ENCODE data around the gene SLU7. TPM values are rescaled to one million over a fixed set of nuclear protein-coding genes. Genes with fewer than 3 reads are reported as not detected.
A peak's percentile ranks its signal among the peaks of the same experiment; 100 is the strongest.

SLU7 gene
- total RNA-seq, 3 donors from 2014 or later, result 46.4 to 52.3 (median 49.5) TPM

DNA sequence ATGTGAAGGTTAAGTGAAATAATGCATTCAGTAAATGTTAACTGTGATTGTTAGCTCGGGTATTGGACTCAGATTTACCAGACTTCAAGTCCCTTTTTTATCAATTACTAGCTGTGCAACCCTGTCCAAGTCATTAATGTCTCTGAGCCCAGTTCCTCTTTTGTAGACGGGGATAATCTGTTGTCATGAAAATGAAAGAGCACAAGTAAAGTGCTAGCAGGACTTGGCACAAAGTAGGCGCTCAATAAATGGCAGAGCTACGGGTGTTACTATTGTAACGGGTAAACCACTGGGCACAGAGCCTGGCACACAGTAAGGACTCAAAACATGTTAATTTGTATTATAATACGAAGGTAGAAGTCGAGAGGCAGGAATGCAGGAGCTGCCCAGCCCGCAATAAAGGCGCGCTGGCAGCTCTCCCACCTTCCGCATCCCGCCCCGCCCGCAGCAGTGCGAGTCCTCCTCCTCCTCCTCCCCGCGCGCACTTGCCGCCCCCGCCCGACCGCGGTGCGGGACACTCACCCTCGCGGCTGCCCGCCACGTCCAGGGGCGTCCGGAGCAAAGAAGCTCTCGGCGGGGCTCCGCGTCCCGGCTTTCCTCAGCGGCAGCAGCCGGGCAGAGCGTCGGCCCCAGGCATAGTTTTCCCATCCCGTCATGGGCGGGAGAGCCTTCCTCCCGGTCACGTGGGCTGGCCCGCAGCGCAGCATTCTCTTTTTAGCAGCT lies 48.7 kb downstream of the SLU7 start, which contains the start of gene C1QTNF2:
Gene C1QTNF2 (minus strand): TSS at position 637 of the 723 bp plus-strand sequence. CDS start 15,615 bp downstream, outside the sequence.
- DNase-seq (peak; percentile 68 to 78 (median 71)), ATAC-seq (peak; percentile 80)
- intact Hi-C loops (cut with DNase I, micrococcal nuclease), result no loop called here
- H3K4me1 ChIP-seq (ENCODE audit: low read depth), result peaks cover 14% of the 10 kb centered on the region
- H3K36me3 ChIP-seq (ENCODE audit: low read depth), result no peaks in the 10 kb centered on the region
- no peaks in the 10 kb centered on the region for H3K9me3 ChIP-seq
- peak within 1 kb of the TSS; percentile 13 for H3K4me3 ChIP-seq
- TF ChIP-seq, protein P1, sequence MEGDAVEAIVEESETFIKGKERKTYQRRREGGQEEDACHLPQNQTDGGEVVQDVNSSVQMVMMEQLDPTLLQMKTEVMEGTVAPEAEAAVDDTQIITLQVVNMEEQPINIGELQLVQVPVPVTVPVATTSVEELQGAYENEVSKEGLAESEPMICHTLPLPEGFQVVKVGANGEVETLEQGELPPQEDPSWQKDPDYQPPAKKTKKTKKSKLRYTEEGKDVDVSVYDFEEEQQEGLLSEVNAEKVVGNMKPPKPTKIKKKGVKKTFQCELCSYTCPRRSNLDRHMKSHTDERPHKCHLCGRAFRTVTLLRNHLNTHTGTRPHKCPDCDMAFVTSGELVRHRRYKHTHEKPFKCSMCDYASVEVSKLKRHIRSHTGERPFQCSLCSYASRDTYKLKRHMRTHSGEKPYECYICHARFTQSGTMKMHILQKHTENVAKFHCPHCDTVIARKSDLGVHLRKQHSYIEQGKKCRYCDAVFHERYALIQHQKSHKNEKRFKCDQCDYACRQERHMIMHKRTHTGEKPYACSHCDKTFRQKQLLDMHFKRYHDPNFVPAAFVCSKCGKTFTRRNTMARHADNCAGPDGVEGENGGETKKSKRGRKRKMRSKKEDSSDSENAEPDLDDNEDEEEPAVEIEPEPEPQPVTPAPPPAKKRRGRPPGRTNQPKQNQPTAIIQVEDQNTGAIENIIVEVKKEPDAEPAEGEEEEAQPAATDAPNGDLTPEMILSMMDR (IDR thresholded peaks at IDR 0.05), result no peak

DNA sequence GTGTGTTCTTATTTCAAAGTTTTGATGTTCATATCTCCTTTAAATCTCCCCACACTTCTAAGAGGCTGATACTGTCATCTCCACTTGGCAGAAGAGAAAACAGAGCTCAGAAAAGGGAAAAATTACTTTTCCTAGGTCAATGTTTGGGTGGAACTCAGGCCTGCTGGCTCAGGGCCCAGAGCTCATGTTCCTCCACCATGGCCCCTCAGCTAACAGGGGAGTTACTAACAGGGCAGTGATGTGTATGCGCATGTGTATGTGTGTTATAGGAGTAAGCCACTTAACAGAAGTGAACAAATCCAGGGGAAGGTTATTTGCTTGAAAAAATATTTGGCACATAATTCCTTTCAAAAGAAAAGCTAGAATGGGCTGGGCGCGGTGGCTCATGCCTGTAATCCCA lies 51.0 kb downstream of the SLU7 start:
- Histone ChIP-seq H3K36me3 (ENCODE audit: low read depth) (no peaks in the 10 kb centered on the region), H3K9me3 (no peaks in the 10 kb centered on the region), H3K4me1 (ENCODE audit: low read depth) (peaks cover 18% of the 10 kb centered on the region), H3K4me3 (no peak overlapping the region)
- TF ChIP-seq, protein P1 (IDR thresholded peaks at IDR 0.05), result no peak
- no peak for DNase-seq
- no peak for ATAC-seq
- intact Hi-C loops (cut with DNase I, micrococcal nuclease), result no loop called here

DNA sequence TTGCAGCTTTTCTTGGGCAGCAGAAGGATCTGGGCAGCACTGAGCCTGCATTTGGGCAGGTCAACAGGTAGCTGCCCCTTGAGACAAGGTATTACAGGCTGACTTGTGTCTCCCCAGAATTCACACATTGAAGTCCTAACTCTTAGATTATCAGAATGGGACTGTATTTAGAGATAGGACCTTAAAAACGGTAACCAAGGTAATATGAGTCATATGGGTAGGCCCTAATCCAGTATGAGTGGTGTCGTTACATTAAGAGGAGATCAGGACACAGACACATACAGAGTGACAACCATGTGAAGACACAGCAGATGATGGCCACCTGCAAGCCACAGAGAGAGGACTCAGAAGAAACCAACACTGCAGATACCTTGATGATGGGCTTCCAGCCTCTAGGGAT lies 51.6 kb downstream of the SLU7 start:
- TF ChIP-seq, protein P1 (IDR thresholded peaks at IDR 0.05), result no peak
- H3K4me3 ChIP-seq, result no peak overlapping the region
- no peaks in the 10 kb centered on the region for H3K9me3 ChIP-seq
- H3K36me3 ChIP-seq (ENCODE audit: low read depth), result no peaks in the 10 kb centered on the region
- DNase-seq (no peak), ATAC-seq (no peak)
- H3K4me1 ChIP-seq (ENCODE audit: low read depth), result peaks cover 19% of the 10 kb centered on the region
- intact Hi-C loops (cut with DNase I, micrococcal nuclease), result no loop called here

DNA sequence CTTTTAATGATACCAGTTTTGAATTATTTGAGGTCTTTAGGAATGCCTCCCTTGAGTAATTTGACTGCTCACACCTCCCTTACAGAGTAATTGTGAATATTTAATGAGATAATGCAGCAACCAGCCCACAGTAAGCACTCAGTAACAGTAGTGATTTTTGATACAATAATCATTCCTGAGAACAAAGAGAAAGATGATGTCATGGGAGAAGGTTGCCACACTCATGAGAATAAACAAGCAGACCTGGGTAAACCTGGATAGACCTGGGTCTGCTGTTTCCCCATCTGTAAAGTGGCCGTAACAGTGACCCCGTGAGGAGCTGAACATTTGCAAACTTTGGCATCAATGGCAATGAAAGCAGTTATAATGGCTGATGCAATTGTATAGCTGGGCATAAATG lies 52.7 kb downstream of the SLU7 start:
- Histone ChIP-seq H3K36me3 (ENCODE audit: low read depth) (no peaks in the 10 kb centered on the region), H3K4me1 (ENCODE audit: low read depth) (peaks cover 19% of the 10 kb centered on the region), H3K9me3 (no peaks in the 10 kb centered on the region), H3K4me3 (no peak overlapping the region)
- DNase-seq (no peak), ATAC-seq (no peak)
- TF ChIP-seq, protein P1 (IDR thresholded peaks at IDR 0.05), result no peak
- intact Hi-C loops (cut with DNase I, micrococcal nuclease), result no loop called here

DNA sequence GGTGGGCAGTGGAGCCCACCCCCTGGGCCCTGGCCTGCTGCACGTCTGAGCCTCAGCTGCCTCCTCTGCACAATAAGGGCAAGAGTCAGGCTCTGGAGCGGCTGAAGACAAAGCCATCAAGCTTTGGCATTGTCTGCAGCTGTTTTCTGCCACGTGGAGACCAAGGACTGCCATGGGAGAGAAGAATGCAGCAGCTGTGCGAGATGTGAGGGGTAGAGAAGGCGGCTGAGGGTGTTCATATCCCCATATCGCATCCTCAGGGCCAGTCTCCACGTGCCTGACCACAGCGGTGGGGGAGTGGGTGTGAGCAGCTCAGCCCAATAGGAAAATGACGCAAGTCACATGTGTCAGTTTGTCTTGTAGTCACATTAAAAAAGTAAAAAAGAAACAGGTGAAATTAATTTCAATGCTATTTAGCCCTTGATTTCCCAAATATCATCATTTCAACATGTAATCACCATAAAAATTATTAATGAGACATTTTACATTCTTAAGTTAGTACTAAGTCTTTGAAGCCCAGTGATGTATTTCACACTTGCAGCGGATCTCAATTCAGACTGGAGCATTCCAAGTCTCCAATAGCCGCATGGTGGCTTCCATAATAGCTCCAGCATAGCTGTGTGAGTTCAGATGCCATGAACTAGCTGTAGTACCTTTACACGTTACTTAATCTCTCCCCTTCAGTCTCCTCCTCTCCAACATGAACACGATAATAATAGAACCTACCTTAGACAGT lies 55.1 kb downstream of the SLU7 start:
- ATAC-seq, result no peak
- intact Hi-C loops (cut with DNase I, micrococcal nuclease), result no loop called here
- H3K9me3 ChIP-seq, result no peaks in the 10 kb centered on the region
- H3K4me1 ChIP-seq (ENCODE audit: low read depth), result peaks cover 5% of the 10 kb centered on the region
- H3K4me3 ChIP-seq, result no peak overlapping the region
- no peaks in the 10 kb centered on the region for H3K36me3 ChIP-seq (ENCODE audit: low read depth)
- no peak for DNase-seq
- TF ChIP-seq, protein P1 (IDR thresholded peaks at IDR 0.05), result no peak

Data from mucosa of descending colon (tissue), 3 donors.